Activated CD4-positive, alpha-beta T cell treated with anti-CD3 and anti-CD28 coated beads, Interleukin-2, amount 10 ng/mL, durations not matched to agents 7 days and 5 days (primary cell): Measurements from ENCODE around the gene SPAG16. TPM values are rescaled to one million over a fixed set of nuclear protein-coding genes. Genes with fewer than 3 reads are reported as not detected.
"Not testable (repeated sequence)": the region's sequence is repeated elsewhere in the genome, so short reads cannot be mapped to it uniquely, and the experiment has no call there.

Source experiments
- CTCF ChIA-PET: fragments of 350-600 bp; sonication (Branson Sonifier 250); formaldehyde crosslinking; loops from one replicate; lab custom pipeline; 2021; ENCODE audit warnings: antibody characterized with exemption; lab: Charles Lee
- POLR2A ChIA-PET: fragments of 350-600 bp; sonication (Branson Sonifier 250); formaldehyde crosslinking; loops from one replicate; lab custom pipeline; 2021; ENCODE audit warnings: antibody characterized with exemption; lab: Charles Lee
- DNase-seq: peaks from one replicate; pipeline ENCODE4 v3.0.0-alpha.2; 2020
- H3K27ac Mint-ChIP-seq: one replicate; pipeline ENCODE4 v1.8.0; 2021; ENCODE audit warnings: mild to moderate bottlenecking, moderate library complexity, mixed read lengths
- H3K27me3 Mint-ChIP-seq: one replicate; pipeline ENCODE4 v1.8.0; 2021; ENCODE audit warnings: mixed read lengths
- H3K36me3 Mint-ChIP-seq: one replicate; pipeline ENCODE4 v1.8.0; 2021; ENCODE audit warnings: low read depth, mixed read lengths
- H3K4me1 Mint-ChIP-seq: one replicate; pipeline ENCODE4 v1.8.0; 2021; ENCODE audit warnings: mixed read lengths
- H3K4me3 Mint-ChIP-seq: one replicate; pipeline ENCODE4 v1.8.0; 2021; ENCODE audit warnings: mild to moderate bottlenecking, moderate library complexity, mixed read lengths
- H3K9me3 Mint-ChIP-seq: one replicate; pipeline ENCODE4 v1.8.0; 2021; ENCODE audit warnings: mixed read lengths
- total RNA-seq, 2 experiments: library from RNA; stranded (reverse); gene quantifications; one replicate each; pipeline ENCODE4 v1.2.3, GENCODE V29; 2021

SPAG16 gene
- total RNA-seq, 2 experiments from 2014 or later = 10.6 to 10.7 TPM

DNA sequence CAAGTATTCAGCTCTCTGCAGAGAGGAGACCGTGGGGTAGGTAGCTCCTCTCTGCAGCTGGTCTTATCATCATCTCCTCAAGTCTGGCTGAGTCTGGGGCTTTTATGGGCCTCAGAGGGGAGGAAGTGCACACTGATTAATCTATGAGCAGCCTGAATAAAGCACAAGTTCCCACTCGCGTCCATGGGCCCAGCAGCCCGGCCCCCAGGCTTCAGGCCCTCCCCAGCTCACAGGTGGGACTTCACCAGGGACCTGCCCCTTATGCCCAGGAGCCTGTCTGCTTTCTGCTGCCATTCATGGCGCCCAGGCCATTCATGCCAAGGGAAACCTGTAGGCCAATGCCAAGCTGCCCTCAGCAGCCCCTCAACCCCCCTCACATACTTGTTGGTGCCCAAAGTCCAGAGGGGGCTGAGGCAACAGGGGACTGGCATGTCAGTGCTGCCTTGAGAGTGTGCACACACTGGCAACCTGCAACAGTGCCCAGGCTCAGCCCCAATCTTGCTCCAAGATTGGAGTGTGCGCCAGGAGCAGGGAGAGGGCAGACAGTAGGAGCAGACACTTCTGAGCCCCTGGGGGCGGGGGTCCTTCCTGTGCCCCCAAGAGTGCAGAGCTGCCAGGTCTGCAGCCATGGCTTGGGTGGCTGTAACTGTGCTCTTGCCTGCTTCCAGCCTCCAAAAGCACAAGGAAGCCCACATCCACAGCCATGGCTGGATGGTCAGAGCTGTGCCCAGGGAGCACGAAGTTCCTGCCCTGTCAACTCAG is 751.0 kb downstream of the SPAG16 start:
- no peaks in the 10 kb centered on the region for H3K36me3 Mint-ChIP-seq
- no peak overlapping the region for H3K4me3 Mint-ChIP-seq
- POLR2A ChIA-PET = no interaction called here
- DNase-seq = no peak
- H3K9me3 Mint-ChIP-seq = peaks cover 3% of the 10 kb centered on the region
- no peaks in the 10 kb centered on the region for H3K4me1 Mint-ChIP-seq
- CTCF ChIA-PET = no interaction called here
- H3K27ac Mint-ChIP-seq = no peak overlapping the region
- H3K27me3 Mint-ChIP-seq = no peaks in the 10 kb centered on the region

- Mint-ChIP-seq H3K4me3 (no peak overlapping the region), H3K9me3 (peaks cover 3% of the 10 kb centered on the region), H3K27me3 (no peaks in the 10 kb centered on the region), H3K36me3 (no peaks in the 10 kb centered on the region), H3K4me1 (no peaks in the 10 kb centered on the region), H3K27ac (no peak overlapping the region)
- POLR2A ChIA-PET = no interaction called here
- CTCF ChIA-PET = no interaction called here
- no peak for DNase-seq
Measured at GRCh38 chr2:214035921-214036320, 751.7 kb downstream of the SPAG16 start.

DNA sequence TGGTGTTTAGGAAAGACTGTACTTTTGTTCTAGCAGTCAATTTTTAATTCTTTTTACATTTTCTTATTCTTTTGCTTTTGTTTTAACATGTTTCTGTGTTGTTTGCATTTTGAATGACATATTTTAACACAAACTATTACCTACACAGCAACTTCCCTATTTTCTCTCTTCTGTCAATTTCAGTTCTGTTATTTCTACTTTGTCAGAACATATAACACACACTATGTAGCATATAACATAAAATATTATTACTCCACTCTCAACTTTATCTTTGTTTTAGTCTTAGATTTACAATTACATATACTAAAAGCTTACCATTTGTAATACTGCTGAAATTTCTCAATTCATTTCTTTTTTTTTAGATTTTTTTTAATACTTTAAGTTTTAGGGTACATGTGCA is 753.9 kb downstream of the SPAG16 start:
- no peaks in the 10 kb centered on the region for H3K27me3 Mint-ChIP-seq
- DNase-seq = no peak
- peaks cover 7% of the 10 kb centered on the region for H3K9me3 Mint-ChIP-seq
- POLR2A ChIA-PET = no interaction called here
- H3K4me1 Mint-ChIP-seq = no peaks in the 10 kb centered on the region
- no peak overlapping the region for H3K4me3 Mint-ChIP-seq
- H3K36me3 Mint-ChIP-seq = no peaks in the 10 kb centered on the region
- CTCF ChIA-PET = no interaction called here
- H3K27ac Mint-ChIP-seq = no peak overlapping the region

- H3K4me3 Mint-ChIP-seq = no peak overlapping the region
- H3K9me3 Mint-ChIP-seq = peaks cover 2% of the 10 kb centered on the region
- no peaks in the 10 kb centered on the region for H3K27me3 Mint-ChIP-seq
- ChIA-PET POLR2A (interaction anchor here (0.6 to 0.7 kb wide), 2 partner anchors 751 to 987 kb away, joined by 3 read pairs; no protein-coding TSS in a partner anchor), CTCF (no interaction called here)
- no peaks in the 10 kb centered on the region for H3K4me1 Mint-ChIP-seq
- H3K27ac Mint-ChIP-seq = no peak overlapping the region
- no peaks in the 10 kb centered on the region for H3K36me3 Mint-ChIP-seq
- DNase-seq = no peak
Measured at GRCh38 chr2:214050731-214051130, 766.5 kb downstream of the SPAG16 start.

GRCh38 chr2:214051585-214051984 is 767.3 kb downstream of the SPAG16 start:
- no peaks in the 10 kb centered on the region for H3K4me1 Mint-ChIP-seq
- ChIA-PET POLR2A (no interaction called here), CTCF (no interaction called here)
- no peak for DNase-seq
- no peaks in the 10 kb centered on the region for H3K36me3 Mint-ChIP-seq
- no peaks in the 10 kb centered on the region for H3K27me3 Mint-ChIP-seq
- H3K9me3 Mint-ChIP-seq = no peaks in the 10 kb centered on the region
- H3K27ac Mint-ChIP-seq = no peak overlapping the region
- no peak overlapping the region for H3K4me3 Mint-ChIP-seq

- Mint-ChIP-seq H3K9me3 (no peaks in the 10 kb centered on the region), H3K36me3 (no peaks in the 10 kb centered on the region), H3K4me3 (no peak overlapping the region), H3K27ac (no peak overlapping the region), H3K27me3 (no peaks in the 10 kb centered on the region), H3K4me1 (no peaks in the 10 kb centered on the region)
- POLR2A ChIA-PET = no interaction called here
- CTCF ChIA-PET = interaction anchor here (0.6 kb wide), 1 partner anchor 552 kb away, joined by 4 read pairs; no protein-coding TSS in a partner anchor
- DNase-seq = no peak
Measured at GRCh38 chr2:214052235-214052634, 768.0 kb downstream of the SPAG16 start.

DNA sequence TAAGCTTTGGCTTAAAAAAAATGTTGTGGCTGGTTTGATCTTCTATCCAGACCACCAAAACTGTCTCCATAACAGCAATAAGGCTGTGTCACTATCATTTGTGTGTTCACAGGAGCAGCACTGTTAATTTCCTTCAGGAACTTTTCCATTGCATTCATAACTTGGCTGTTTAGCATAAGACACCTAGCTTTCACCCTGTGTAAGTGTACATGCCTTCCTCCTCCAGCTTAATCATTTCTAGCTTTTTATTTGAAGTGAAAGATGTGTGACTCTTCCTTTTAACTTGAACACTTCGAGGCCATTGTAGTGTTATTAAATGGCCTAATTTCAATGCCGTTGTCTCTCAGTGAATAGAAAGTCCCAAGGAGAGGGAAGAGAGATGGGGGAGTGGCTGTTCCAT is 773.7 kb downstream of the SPAG16 start:
- Mint-ChIP-seq H3K4me1 (no peaks in the 10 kb centered on the region), H3K27ac (no peak overlapping the region), H3K4me3 (no peak overlapping the region), H3K27me3 (no peaks in the 10 kb centered on the region), H3K9me3 (no peaks in the 10 kb centered on the region), H3K36me3 (no peaks in the 10 kb centered on the region)
- no peak for DNase-seq
- ChIA-PET POLR2A (interaction anchor here (0.9 kb wide), 1 partner anchor 25 kb away, joined by 5 read pairs; no protein-coding TSS in a partner anchor), CTCF (no interaction called here)

DNA sequence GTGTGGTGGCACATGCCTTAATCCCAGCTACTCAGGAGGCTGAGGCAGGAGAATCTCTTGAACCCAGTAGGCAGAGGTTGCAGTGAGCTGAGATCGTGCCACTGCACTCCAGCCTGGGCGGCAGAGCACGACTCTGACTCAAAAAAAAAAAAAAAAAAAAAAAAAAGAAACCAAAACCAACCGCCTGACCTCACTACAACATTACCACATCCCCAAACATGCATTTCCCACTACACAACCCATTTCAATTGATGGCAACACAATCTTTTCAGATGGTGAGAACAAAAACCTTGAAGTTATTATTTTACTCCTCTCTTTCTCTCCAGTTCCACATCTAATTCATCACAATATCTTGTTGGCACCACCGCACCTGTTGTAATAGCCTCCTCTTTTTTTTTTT is 778.0 kb downstream of the SPAG16 start:
- POLR2A ChIA-PET, H3K4me1 Mint-ChIP-seq: not testable (repeated sequence)
- CTCF ChIA-PET = interaction anchor here (0.7 kb wide), 1 partner anchor 28 kb away, joined by 3 read pairs; no protein-coding TSS in a partner anchor

GRCh38 chr2:214064471-214064870 is 780.2 kb downstream of the SPAG16 start:
- CTCF ChIA-PET = no interaction called here
- POLR2A ChIA-PET = no interaction called here

More for the DNA sequence above, 778.0 kb downstream of the SPAG16 start:
- not testable (repeated sequence) for H3K9me3 Mint-ChIP-seq, DNase-seq, H3K27me3 Mint-ChIP-seq, H3K27ac Mint-ChIP-seq, H3K36me3 Mint-ChIP-seq, H3K4me3 Mint-ChIP-seq

DNA sequence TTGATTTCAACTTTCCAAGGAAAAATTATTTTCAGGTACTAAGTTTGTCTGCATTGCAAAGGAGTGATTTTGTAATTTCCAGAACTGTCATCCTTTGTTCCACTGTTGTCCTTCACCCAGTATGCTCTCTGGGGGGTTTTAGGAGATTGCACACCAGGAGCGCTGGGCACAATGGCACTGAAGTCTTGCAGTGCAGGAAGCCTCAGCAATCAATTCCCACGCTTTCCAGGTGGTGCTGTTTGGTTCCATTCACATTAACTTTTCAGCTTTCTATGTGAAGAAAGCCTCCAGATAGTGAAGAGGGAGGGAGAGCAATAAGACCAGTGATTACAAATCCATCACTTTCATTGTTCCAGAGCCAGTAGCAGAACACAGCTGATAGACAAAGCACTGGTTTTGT is 782.6 kb downstream of the SPAG16 start:
- Mint-ChIP-seq H3K4me3 (no peak overlapping the region), H3K27ac (no peak overlapping the region), H3K4me1 (no peaks in the 10 kb centered on the region), H3K9me3 (no peaks in the 10 kb centered on the region), H3K27me3 (no peaks in the 10 kb centered on the region), H3K36me3 (no peaks in the 10 kb centered on the region)
- POLR2A ChIA-PET = no interaction called here
- CTCF ChIA-PET = no interaction called here
- DNase-seq = no peak

More at GRCh38 chr2:214064471-214064870, 780.2 kb downstream of the SPAG16 start:
- no peak overlapping the region for H3K4me3 Mint-ChIP-seq
- H3K36me3 Mint-ChIP-seq = no peaks in the 10 kb centered on the region
- no peaks in the 10 kb centered on the region for H3K27me3 Mint-ChIP-seq
- no peaks in the 10 kb centered on the region for H3K9me3 Mint-ChIP-seq
- no peak overlapping the region for H3K27ac Mint-ChIP-seq
- DNase-seq = no peak
- H3K4me1 Mint-ChIP-seq = no peaks in the 10 kb centered on the region

- no peaks in the 10 kb centered on the region for H3K27me3 Mint-ChIP-seq
- H3K4me3 Mint-ChIP-seq = no peak overlapping the region
- no peaks in the 10 kb centered on the region for H3K9me3 Mint-ChIP-seq
- no peak for DNase-seq
- H3K27ac Mint-ChIP-seq = no peak overlapping the region
- ChIA-PET CTCF (no interaction called here), POLR2A (no interaction called here)
- H3K36me3 Mint-ChIP-seq = no peaks in the 10 kb centered on the region
- no peaks in the 10 kb centered on the region for H3K4me1 Mint-ChIP-seq
Measured at GRCh38 chr2:214069254-214069653, 785.0 kb downstream of the SPAG16 start.

DNA sequence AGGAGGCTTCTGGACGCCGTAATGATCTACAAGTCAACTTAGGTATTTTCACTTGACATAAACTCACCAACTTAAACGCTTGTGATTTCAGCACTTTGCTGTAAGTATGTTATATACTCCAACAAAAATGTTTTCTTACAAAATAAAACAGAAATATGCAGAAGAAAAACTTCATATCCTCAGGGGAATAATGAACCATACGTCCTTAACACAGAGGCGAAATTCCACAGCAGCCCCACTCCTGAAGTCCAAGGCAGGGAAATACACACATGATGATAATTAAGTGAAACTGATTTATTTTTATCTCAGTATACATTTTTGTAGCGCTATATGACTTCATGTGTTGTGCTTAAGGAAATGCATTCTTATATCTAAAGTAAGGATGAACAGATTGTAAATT is 791.2 kb downstream of the SPAG16 start:
- ChIA-PET POLR2A (no interaction called here), CTCF (no interaction called here)
- H3K9me3 Mint-ChIP-seq = no peaks in the 10 kb centered on the region
- H3K27ac Mint-ChIP-seq = no peak overlapping the region
- no peak for DNase-seq
- H3K4me3 Mint-ChIP-seq = no peak overlapping the region
- H3K4me1 Mint-ChIP-seq = no peaks in the 10 kb centered on the region
- no peaks in the 10 kb centered on the region for H3K27me3 Mint-ChIP-seq
- H3K36me3 Mint-ChIP-seq = no peaks in the 10 kb centered on the region

DNA sequence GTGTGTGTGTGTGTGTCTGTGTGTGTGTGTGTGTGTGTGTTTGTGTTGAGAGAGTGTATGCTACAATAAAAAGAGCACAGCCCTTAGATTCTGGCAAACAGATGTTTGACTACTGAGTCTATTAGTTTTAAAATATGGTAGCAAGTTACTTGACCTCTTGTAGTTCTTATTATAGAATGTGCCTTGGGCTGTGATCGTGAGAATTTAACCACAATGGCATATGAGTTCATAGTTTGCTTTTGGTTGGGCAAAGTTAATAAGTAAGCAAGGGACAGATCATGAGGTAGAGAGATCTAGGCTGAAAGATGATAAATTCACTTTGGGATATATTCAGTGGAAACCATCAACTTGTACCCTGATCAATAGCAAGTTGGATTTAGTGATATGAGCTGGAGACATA is 792.3 kb downstream of the SPAG16 start:
- Mint-ChIP-seq H3K27me3 (no peaks in the 10 kb centered on the region), H3K9me3 (no peaks in the 10 kb centered on the region), H3K4me1 (no peaks in the 10 kb centered on the region), H3K4me3 (no peak overlapping the region), H3K27ac (no peak overlapping the region), H3K36me3 (no peaks in the 10 kb centered on the region)
- ChIA-PET POLR2A (no interaction called here), CTCF (no interaction called here)
- DNase-seq = no peak

GRCh38 chr2:214077727-214078126 is 793.5 kb downstream of the SPAG16 start:
- no peaks in the 10 kb centered on the region for H3K36me3 Mint-ChIP-seq
- ChIA-PET POLR2A (no interaction called here), CTCF (no interaction called here)
- no peak overlapping the region for H3K4me3 Mint-ChIP-seq
- H3K4me1 Mint-ChIP-seq = no peaks in the 10 kb centered on the region
- H3K9me3 Mint-ChIP-seq = no peaks in the 10 kb centered on the region
- no peaks in the 10 kb centered on the region for H3K27me3 Mint-ChIP-seq
- H3K27ac Mint-ChIP-seq = no peak overlapping the region
- DNase-seq = no peak
